BE2C (cell line): Measurements from ENCODE around the gene SS18L1.

Experiments used
- DNase-seq: peaks from one replicate; pipeline ENCODE4 v3.0.0-alpha.2; 2020
- H3K27me3 ChIP-seq: fragments of 250-450 bp; sonication (Bioruptor Pico); 2 replicates; pipeline ENCODE4 v1.5.1; 2020; ENCODE audit warnings: mild to moderate bottlenecking
- H3K36me3 ChIP-seq: fragments of 250-450 bp; sonication (Bioruptor Pico); 2 replicates; pipeline ENCODE4 v1.5.1; 2020; ENCODE audit warnings: mild to moderate bottlenecking
- H3K4me1 ChIP-seq: fragments of 250-450 bp; sonication (Bioruptor Pico); 2 replicates; pipeline ENCODE4 v1.5.1; 2020
- H3K4me3 ChIP-seq: 2 replicates; pipeline ENCODE4 v1.5.1; 2011; ENCODE audit warnings: low read depth, low read length
- H3K9me3 ChIP-seq: fragments of 250-450 bp; sonication (Bioruptor Pico); 2 replicates; pipeline ENCODE4 v1.5.1; 2020
- TF ChIP-seq, protein P1 (sequence below): IDR thresholded peaks from 2 replicates; pipeline ENCODE4 v1.5.1; 2012; ENCODE audit warnings: mild to moderate bottlenecking, low read depth, low read length

The SS18L1 gene

DNA sequence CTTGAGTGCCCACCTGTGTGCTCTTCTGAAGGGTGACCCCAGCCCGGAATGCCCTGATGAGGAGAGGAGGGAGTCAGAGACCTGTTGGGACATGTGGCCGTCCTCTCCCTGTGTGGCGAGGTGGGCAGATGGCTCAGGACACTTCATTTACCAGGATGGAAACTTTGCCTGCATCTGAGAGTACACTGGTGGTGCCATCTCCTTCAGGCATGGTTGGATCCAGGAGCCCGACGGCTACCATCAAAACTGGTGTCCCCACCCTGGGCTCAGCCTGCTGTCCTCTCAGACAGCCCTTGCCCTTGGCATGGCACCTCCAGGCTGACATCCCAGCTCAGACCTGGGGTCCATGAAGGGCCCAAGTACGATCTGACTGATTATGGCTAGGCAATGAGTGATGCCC lies 87.7 kb downstream of the SS18L1 start:
- H3K36me3 ChIP-seq, result no peaks in the 10 kb centered on the region
- no peaks in the 10 kb centered on the region for H3K27me3 ChIP-seq
- no peak for DNase-seq
- TF ChIP-seq, protein P1, sequence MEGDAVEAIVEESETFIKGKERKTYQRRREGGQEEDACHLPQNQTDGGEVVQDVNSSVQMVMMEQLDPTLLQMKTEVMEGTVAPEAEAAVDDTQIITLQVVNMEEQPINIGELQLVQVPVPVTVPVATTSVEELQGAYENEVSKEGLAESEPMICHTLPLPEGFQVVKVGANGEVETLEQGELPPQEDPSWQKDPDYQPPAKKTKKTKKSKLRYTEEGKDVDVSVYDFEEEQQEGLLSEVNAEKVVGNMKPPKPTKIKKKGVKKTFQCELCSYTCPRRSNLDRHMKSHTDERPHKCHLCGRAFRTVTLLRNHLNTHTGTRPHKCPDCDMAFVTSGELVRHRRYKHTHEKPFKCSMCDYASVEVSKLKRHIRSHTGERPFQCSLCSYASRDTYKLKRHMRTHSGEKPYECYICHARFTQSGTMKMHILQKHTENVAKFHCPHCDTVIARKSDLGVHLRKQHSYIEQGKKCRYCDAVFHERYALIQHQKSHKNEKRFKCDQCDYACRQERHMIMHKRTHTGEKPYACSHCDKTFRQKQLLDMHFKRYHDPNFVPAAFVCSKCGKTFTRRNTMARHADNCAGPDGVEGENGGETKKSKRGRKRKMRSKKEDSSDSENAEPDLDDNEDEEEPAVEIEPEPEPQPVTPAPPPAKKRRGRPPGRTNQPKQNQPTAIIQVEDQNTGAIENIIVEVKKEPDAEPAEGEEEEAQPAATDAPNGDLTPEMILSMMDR, result no peak
- H3K4me3 ChIP-seq, result no peak overlapping the region
- H3K9me3 ChIP-seq, result no peaks in the 10 kb centered on the region
- H3K4me1 ChIP-seq, result no peaks in the 10 kb centered on the region
